ENCODE results near the gene COLGALT1.

COLGALT1 gene

GRCh38 chr19:17554968-17555479 is 425 bp upstream of the COLGALT1 start:
- peak overlapping the region; percentile 92 for H2AFZ ChIP-seq (ENCODE audit: low read length)
- H2BK15ac ChIP-seq (ENCODE audit: low read length), result no peak overlapping the region
- peak overlapping the region; percentile 56 for H3K23ac ChIP-seq (ENCODE audit: low read depth, low read length, poor library complexity)
- WGBS, 2 donors (ENCODE audit: extremely low coverage in 2 of 2, insufficient read length in 2 of 2, insufficient replicate concordance in 1 of 2), result no CpG with 5 or more reads among the region's 19 CpGs
- H3K4me3 ChIP-seq (ENCODE audit: low read length in 2 of 2), result peak overlapping the region; percentile 73 to 88
- H3K36me3 ChIP-seq (replicated peaks in 1 of 2; ENCODE audit: control insufficient read depth in 2 of 2, insufficient read depth in 2 of 2, low read length in 2 of 2), result peaks cover 6 to 24% of the 10 kb centered on the region in 2 donors
- DNase-seq (ENCODE audit: low spot score), result no peak
- peak overlapping the region; percentile 75 for H3K4me2 ChIP-seq (ENCODE audit: insufficient read depth, low read length, poor library complexity, severe bottlenecking)
- no peak overlapping the region for H3K4ac ChIP-seq (ENCODE audit: low read length)
- peaks cover 0 to 2% of the 10 kb centered on the region in 2 donors for H3K9me3 ChIP-seq (replicated peaks in 1 of 2; ENCODE audit: control insufficient read depth in 2 of 2, insufficient read depth in 1 of 2, low read depth in 1 of 2, low read length in 2 of 2)
- H3K27ac ChIP-seq (replicated peaks; ENCODE audit: low read length), result no peak overlapping the region
- peaks cover 8 to 10% of the 10 kb centered on the region in 2 donors for H3K4me1 ChIP-seq (ENCODE audit: control insufficient read depth in 2 of 2, insufficient read depth in 1 of 2, low read depth in 1 of 2, low read length in 2 of 2)
- H4K91ac ChIP-seq (ENCODE audit: low read depth, low read length, poor library complexity), result no peak overlapping the region
- H3K27me3 ChIP-seq (ENCODE audit: control insufficient read depth in 3 of 3, insufficient read depth in 3 of 3, low read depth in 1 of 3, low read length in 3 of 3), result no peaks in the 10 kb centered on the region
- no peak overlapping the region for H3K9ac ChIP-seq (ENCODE audit: low read depth, low read length, poor library complexity)
- no peak overlapping the region for H2AK5ac ChIP-seq (ENCODE audit: low read depth, low read length)
- H2BK12ac ChIP-seq (ENCODE audit: low read length), result no peak overlapping the region
- H3K14ac ChIP-seq (ENCODE audit: low read length), result no peak overlapping the region
- H3K18ac ChIP-seq (ENCODE audit: low read length), result peak overlapping the region; percentile 68
- peaks cover 7% of the 10 kb centered on the region for H3K79me1 ChIP-seq (ENCODE audit: low read depth, low read length)
- no peak overlapping the region for H4K8ac ChIP-seq (ENCODE audit: low read depth, low read length)
- peak overlapping the region; percentile 14 for H2BK5ac ChIP-seq (ENCODE audit: low read length)
- H2BK120ac ChIP-seq (ENCODE audit: low read depth, low read length), result no peak overlapping the region

- no CpG with 5 or more reads among the region's 46 CpGs for WGBS, 2 donors (ENCODE audit: extremely low coverage in 2 of 2, insufficient read length in 2 of 2, insufficient replicate concordance in 1 of 2)
- no peak overlapping the region for H3K27ac ChIP-seq (replicated peaks; ENCODE audit: low read length)
Observed at GRCh38 chr19:17555929-17556813, 722 bp downstream of the COLGALT1 start.

GRCh38 chr19:17556995-17557394 is 1.5 kb downstream of the COLGALT1 start:
- no CpG with 5 or more reads among the region's 7 CpGs for WGBS, 2 donors (ENCODE audit: extremely low coverage in 2 of 2, insufficient read length in 2 of 2, insufficient replicate concordance in 1 of 2)
- Histone ChIP-seq H3K4me1 (ENCODE audit: control insufficient read depth in 2 of 2, insufficient read depth in 1 of 2, low read depth in 1 of 2, low read length in 2 of 2) (peaks cover 8 to 15% of the 10 kb centered on the region in 2 donors), H3K9ac (ENCODE audit: low read depth, low read length, poor library complexity) (no peak overlapping the region), H3K79me1 (ENCODE audit: low read depth, low read length) (peaks cover 7% of the 10 kb centered on the region), H2BK5ac (ENCODE audit: low read length) (no peak overlapping the region), H3K14ac (ENCODE audit: low read length) (no peak overlapping the region), H3K36me3 (replicated peaks in 1 of 2; ENCODE audit: control insufficient read depth in 2 of 2, insufficient read depth in 2 of 2, low read length in 2 of 2) (peaks cover 13 to 44% of the 10 kb centered on the region in 2 donors), H3K4me2 (ENCODE audit: insufficient read depth, low read length, poor library complexity, severe bottlenecking) (no peak overlapping the region), H3K18ac (ENCODE audit: low read length) (no peak overlapping the region), H3K9me3 (replicated peaks in 1 of 2; ENCODE audit: control insufficient read depth in 2 of 2, insufficient read depth in 1 of 2, low read depth in 1 of 2, low read length in 2 of 2) (peaks cover 0 to 2% of the 10 kb centered on the region in 2 donors), H2BK12ac (ENCODE audit: low read length) (no peak overlapping the region), H2AK5ac (ENCODE audit: low read depth, low read length) (no peak overlapping the region), H2BK120ac (ENCODE audit: low read depth, low read length) (no peak overlapping the region), H3K27ac (replicated peaks; ENCODE audit: low read length) (no peak overlapping the region), H3K27me3 (ENCODE audit: control insufficient read depth in 3 of 3, insufficient read depth in 3 of 3, low read depth in 1 of 3, low read length in 3 of 3) (no peaks in the 10 kb centered on the region), H2BK15ac (ENCODE audit: low read length) (no peak overlapping the region), H3K23ac (ENCODE audit: low read depth, low read length, poor library complexity) (no peak overlapping the region), H3K4me3 (ENCODE audit: low read length in 2 of 2) (peak overlapping the region in 1 of 2 donors; percentile 88), H3K4ac (ENCODE audit: low read length) (no peak overlapping the region), H4K8ac (ENCODE audit: low read depth, low read length) (no peak overlapping the region), H2AFZ (ENCODE audit: low read length) (no peak overlapping the region), H4K91ac (ENCODE audit: low read depth, low read length, poor library complexity) (no peak overlapping the region)
- DNase-seq (ENCODE audit: low spot score), result no peak

More at GRCh38 chr19:17555929-17556813, 722 bp downstream of the COLGALT1 start:
- Histone ChIP-seq H3K36me3 (replicated peaks in 1 of 2; ENCODE audit: control insufficient read depth in 2 of 2, insufficient read depth in 2 of 2, low read length in 2 of 2) (peaks cover 10 to 35% of the 10 kb centered on the region in 2 donors), H2BK5ac (ENCODE audit: low read length) (peak overlapping the region; percentile 93), H3K79me1 (ENCODE audit: low read depth, low read length) (peaks cover 7% of the 10 kb centered on the region), H3K14ac (ENCODE audit: low read length) (peak overlapping the region; percentile 97), H2BK120ac (ENCODE audit: low read depth, low read length) (peak overlapping the region; percentile 47), H3K9ac (ENCODE audit: low read depth, low read length, poor library complexity) (peak overlapping the region; percentile 98), H3K4me2 (ENCODE audit: insufficient read depth, low read length, poor library complexity, severe bottlenecking) (peak overlapping the region; percentile 98), H4K91ac (ENCODE audit: low read depth, low read length, poor library complexity) (peak overlapping the region; percentile 53), H3K23ac (ENCODE audit: low read depth, low read length, poor library complexity) (peak overlapping the region; percentile 99), H3K4me3 (ENCODE audit: low read length in 2 of 2) (peak overlapping the region; percentile 88 to 99), H2BK15ac (ENCODE audit: low read length) (peak overlapping the region; percentile 91), H2AK5ac (ENCODE audit: low read depth, low read length) (peak overlapping the region; percentile 98), H2AFZ (ENCODE audit: low read length) (peak overlapping the region; percentile 92), H4K8ac (ENCODE audit: low read depth, low read length) (no peak overlapping the region), H3K4ac (ENCODE audit: low read length) (no peak overlapping the region), H3K4me1 (ENCODE audit: control insufficient read depth in 2 of 2, insufficient read depth in 1 of 2, low read depth in 1 of 2, low read length in 2 of 2) (peaks cover 8 to 15% of the 10 kb centered on the region in 2 donors), H3K18ac (ENCODE audit: low read length) (peak overlapping the region; percentile 98), H3K9me3 (replicated peaks in 1 of 2; ENCODE audit: control insufficient read depth in 2 of 2, insufficient read depth in 1 of 2, low read depth in 1 of 2, low read length in 2 of 2) (peaks cover 0 to 2% of the 10 kb centered on the region in 2 donors), H3K27me3 (ENCODE audit: control insufficient read depth in 3 of 3, insufficient read depth in 3 of 3, low read depth in 1 of 3, low read length in 3 of 3) (no peaks in the 10 kb centered on the region), H2BK12ac (ENCODE audit: low read length) (peak overlapping the region; percentile 90)
- DNase-seq (ENCODE audit: low spot score), result peak; percentile 27

DNA sequence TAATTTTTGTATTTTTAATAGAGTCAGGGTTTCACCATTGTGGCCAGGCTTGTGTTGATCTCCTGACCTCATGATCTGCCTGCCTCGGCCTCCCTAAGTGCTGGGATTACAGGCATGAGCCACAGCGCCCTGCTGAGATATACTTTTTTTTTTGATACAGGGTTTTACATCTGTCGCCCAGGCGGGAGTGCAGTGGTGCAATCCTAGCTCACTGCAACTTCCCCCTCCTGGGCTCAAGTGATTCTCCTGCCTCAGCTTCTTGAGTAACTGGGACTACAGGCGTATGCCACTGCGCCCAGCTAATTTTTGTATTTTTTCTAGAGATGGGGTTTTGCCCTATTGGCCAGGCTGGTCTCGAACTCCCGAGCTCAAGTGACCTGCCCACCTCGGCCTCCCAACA is 2.0 kb downstream of the COLGALT1 start:
- Histone ChIP-seq H2BK5ac (ENCODE audit: low read length) (peak overlapping the region; percentile 39), H3K14ac (ENCODE audit: low read length) (no peak overlapping the region), H3K27me3 (ENCODE audit: control insufficient read depth in 3 of 3, insufficient read depth in 3 of 3, low read depth in 1 of 3, low read length in 3 of 3) (no peaks in the 10 kb centered on the region), H2BK120ac (ENCODE audit: low read depth, low read length) (no peak overlapping the region), H2AK5ac (ENCODE audit: low read depth, low read length) (no peak overlapping the region), H3K4me3 (ENCODE audit: low read length in 2 of 2) (no peak overlapping the region), H3K36me3 (replicated peaks in 1 of 2; ENCODE audit: control insufficient read depth in 2 of 2, insufficient read depth in 2 of 2, low read length in 2 of 2) (peaks cover 15 to 48% of the 10 kb centered on the region in 2 donors), H4K8ac (ENCODE audit: low read depth, low read length) (no peak overlapping the region), H2BK12ac (ENCODE audit: low read length) (no peak overlapping the region), H3K9me3 (replicated peaks in 1 of 2; ENCODE audit: control insufficient read depth in 2 of 2, insufficient read depth in 1 of 2, low read depth in 1 of 2, low read length in 2 of 2) (peaks cover 0 to 2% of the 10 kb centered on the region in 2 donors), H3K4me1 (ENCODE audit: control insufficient read depth in 2 of 2, insufficient read depth in 1 of 2, low read depth in 1 of 2, low read length in 2 of 2) (peaks cover 8 to 15% of the 10 kb centered on the region in 2 donors), H4K91ac (ENCODE audit: low read depth, low read length, poor library complexity) (no peak overlapping the region), H2BK15ac (ENCODE audit: low read length) (no peak overlapping the region), H3K27ac (replicated peaks; ENCODE audit: low read length) (no peak overlapping the region), H3K4me2 (ENCODE audit: insufficient read depth, low read length, poor library complexity, severe bottlenecking) (no peak overlapping the region), H3K4ac (ENCODE audit: low read length) (no peak overlapping the region), H3K23ac (ENCODE audit: low read depth, low read length, poor library complexity) (no peak overlapping the region), H3K79me1 (ENCODE audit: low read depth, low read length) (peaks cover 7% of the 10 kb centered on the region), H3K9ac (ENCODE audit: low read depth, low read length, poor library complexity) (no peak overlapping the region), H2AFZ (ENCODE audit: low read length) (no peak overlapping the region), H3K18ac (ENCODE audit: low read length) (no peak overlapping the region)
- no CpG with 5 or more reads among the region's 9 CpGs for WGBS, 2 donors (ENCODE audit: extremely low coverage in 2 of 2, insufficient read length in 2 of 2, insufficient replicate concordance in 1 of 2)
- DNase-seq (ENCODE audit: low spot score), result no peak

Data from neuronal stem cell (in vitro differentiated cells).